ENCODE data around the gene SLC20A1.
"Not testable (repeated sequence)": the region's sequence is repeated elsewhere in the genome, so short reads cannot be mapped to it uniquely, and the experiment has no call there.

Gene SLC20A1

DNA sequence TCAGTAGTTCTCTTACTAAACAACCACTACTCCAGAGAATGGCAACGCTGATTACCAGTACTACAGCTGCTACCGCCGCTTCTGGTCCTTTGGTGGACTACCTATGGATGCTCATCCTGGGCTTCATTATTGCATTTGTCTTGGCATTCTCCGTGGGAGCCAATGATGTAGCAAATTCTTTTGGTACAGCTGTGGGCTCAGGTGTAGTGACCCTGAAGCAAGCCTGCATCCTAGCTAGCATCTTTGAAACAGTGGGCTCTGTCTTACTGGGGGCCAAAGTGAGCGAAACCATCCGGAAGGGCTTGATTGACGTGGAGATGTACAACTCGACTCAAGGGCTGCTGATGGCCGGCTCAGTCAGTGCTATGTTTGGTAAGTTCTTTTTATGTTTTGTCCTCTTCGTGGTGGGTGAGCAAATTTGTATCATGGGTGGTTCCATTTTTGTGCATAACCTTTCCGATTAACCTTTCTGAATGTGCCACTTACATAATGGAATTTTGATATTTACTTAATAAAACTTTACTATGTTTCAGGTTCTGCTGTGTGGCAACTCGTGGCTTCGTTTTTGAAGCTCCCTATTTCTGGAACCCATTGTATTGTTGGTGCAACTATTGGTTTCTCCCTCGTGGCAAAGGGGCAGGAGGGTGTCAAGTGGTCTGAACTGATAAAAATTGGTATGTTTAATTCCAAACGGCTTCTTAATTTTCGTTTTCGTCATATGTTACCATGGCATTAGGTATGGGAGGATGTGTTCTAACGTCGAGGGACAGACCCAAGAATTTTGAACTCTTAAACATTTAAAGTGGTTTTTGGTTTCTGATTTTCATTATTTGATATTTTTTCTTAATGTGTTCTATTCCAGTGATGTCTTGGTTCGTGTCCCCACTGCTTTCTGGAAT lies 1.3 kb downstream of the SLC20A1 start:
- no peak for DNase-seq

- no peak for DNase-seq
These were observed 2.3 kb downstream of the SLC20A1 start for GRCh38 chr2:112648081-112648480.

GRCh38 chr2:112656679-112657078 lies 10.9 kb downstream of the SLC20A1 start:
- DNase-seq: no peak

GRCh38 chr2:112658301-112658700 lies 12.6 kb downstream of the SLC20A1 start:
- DNase-seq: no peak

DNA sequence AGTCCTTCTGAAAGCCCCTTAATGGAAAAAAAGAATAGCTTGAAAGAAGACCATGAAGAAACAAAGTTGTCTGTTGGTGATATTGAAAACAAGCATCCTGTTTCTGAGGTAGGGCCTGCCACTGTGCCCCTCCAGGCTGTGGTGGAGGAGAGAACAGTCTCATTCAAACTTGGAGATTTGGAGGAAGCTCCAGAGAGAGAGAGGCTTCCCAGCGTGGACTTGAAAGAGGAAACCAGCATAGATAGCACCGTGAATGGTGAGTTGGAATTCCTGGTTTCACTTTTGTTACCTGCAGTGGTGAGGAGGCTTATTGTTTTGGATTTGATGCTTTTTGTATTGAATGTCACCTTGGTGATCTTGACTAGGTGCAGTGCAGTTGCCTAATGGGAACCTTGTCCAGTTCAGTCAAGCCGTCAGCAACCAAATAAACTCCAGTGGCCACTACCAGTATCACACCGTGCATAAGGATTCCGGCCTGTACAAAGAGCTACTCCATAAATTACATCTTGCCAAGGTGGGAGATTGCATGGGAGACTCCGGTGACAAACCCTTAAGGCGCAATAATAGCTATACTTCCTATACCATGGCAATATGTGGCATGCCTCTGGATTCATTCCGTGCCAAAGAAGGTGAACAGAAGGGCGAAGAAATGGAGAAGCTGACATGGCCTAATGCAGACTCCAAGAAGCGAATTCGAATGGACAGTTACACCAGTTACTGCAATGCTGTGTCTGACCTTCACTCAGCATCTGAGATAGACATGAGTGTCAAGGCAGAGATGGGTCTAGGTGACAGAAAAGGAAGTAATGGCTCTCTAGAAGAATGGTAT lies 13.3 kb downstream of the SLC20A1 start:
- DNase-seq: no peak

GRCh38 chr2:112660138-112660537 lies 14.4 kb downstream of the SLC20A1 start:
- DNase-seq: no peak

- no peak for DNase-seq
These were observed 16.0 kb downstream of the SLC20A1 start for GRCh38 chr2:112661656-112662305.

DNA sequence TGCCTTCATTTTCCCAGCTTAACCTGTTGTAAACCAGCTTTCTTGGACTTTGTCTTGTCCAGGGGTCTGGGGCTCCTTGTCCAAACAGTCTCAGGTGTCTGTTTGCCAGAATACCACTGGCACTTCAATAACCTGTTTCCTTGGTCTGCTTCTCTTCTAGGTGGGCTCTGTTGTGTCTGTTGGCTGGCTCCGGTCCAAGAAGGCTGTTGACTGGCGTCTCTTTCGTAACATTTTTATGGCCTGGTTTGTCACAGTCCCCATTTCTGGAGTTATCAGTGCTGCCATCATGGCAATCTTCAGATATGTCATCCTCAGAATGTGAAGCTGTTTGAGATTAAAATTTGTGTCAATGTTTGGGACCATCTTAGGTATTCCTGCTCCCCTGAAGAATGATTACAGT lies 17.0 kb downstream of the SLC20A1 start:
- no peak for DNase-seq

DNA sequence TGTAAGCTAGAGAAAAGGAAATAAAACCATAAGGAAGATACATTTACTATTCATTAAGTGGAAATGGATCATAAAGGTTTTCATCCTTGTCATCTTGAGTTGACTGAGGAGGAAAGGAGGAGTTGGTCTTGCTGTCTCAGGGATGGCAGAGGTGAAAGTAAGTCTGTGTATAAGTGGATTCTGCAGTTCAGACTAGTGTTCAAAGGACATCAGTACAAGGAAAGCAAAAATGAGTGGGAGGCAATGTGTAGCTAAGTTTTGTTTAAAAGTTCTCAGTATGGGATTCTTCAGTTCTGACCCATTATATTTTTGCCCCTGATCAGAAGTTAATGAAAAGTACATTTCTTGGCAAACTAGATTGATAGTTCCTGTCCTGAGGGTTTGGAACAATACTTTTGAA lies 18.9 kb downstream of the SLC20A1 start:
- DNase-seq: no peak

DNA sequence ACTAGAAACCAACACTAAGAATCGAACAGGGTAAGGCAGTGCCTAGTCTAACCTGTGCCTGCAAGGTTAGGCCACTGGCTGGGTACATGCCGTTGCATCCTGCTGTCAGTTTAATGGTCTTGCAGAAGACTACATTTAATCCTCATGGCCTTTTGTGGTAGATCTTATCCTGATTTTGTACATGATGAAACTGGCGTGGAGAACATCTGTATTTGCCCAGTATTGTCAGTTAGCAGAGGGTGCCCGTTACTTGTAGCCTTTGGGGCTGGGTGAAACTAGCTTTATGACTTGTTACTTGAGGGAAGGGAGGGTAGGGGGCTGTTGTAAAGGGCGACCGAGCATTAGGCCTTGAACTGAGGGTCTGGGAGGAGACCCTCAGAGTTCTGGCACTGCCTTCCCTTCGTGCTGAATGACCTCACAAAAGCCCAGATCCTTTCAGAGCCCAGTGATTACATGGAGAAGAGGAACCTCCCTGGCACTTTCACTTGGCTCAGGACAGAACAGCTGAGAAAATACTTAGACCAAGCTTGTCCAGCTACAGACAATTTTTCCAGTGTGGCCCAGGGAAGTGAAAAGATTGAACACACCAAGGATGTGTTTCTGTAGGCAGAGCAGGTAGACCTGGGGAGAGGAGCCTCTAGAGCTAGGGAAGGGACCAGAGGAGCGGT lies 19.5 kb downstream of the SLC20A1 start:
- DNase-seq: no peak

DNA sequence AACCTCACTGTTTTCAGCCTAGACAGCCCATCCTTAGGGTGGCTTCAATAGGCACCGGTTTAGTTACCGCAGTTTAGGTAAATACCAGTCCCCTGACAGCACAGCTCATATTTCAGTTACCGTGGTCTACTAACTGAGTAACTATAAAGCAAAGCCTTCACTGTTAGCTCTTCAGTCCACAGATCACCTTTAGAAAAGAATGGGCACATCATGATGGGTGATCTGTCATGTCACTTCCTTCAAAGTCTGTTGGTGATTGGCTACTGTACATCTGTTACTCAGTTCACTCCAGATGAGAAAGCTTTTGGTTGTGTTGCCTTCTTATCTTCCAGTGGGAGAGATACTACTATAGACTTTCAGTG lies 21.0 kb downstream of the SLC20A1 start:
- DNase-seq: no peak

GRCh38 chr2:112667540-112667939 lies 21.8 kb downstream of the SLC20A1 start:
- not testable (repeated sequence) for DNase-seq

DNA sequence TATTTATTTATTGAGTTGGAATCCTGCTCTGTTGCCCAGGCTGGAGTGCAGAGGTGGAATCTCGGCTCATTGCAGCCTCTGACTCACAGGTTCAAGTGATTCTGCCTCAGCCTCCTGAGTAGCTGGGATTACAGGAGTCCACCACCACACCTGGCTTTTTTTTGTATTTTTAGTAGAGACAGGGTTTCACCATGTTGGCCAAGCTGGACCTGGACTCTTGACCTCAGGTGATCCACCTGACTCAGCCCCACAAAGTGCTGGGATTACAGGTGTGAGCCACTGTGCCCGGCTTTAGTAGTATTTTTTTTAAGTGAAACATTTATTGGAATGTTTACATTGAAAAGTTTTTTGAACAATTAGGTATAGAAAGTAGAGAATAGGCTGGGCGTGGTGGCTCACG lies 23.9 kb downstream of the SLC20A1 start:
- no peak for DNase-seq

- no peak for DNase-seq
These were observed 24.7 kb downstream of the SLC20A1 start for GRCh38 chr2:112670252-112671022.

- no peak for DNase-seq
These were observed 26.1 kb downstream of the SLC20A1 start for GRCh38 chr2:112671801-112672200.

DNA sequence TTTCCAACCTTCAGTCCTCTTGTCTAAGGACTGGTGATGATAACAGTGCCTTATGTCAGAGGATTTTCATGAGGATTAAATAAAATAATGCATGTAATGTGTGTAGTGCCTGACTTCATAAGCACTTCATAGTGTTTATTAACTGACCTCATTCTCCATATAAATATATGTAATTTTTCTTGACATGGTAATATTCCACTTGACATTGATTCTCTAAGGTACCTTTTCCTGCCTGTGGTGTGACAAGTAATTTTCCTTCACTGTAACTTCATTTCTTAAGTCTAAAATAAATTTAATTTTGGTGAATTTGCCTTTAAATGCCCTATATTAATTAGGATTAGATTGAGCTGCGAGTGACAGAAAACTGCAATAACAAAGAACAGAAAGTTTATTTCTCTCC lies 27.3 kb downstream of the SLC20A1 start:
- no peak for DNase-seq

- DNase-seq: no peak
These were observed 28.5 kb downstream of the SLC20A1 start for GRCh38 chr2:112674229-112674628.

- no peak for DNase-seq
These were observed 33.7 kb downstream of the SLC20A1 start for GRCh38 chr2:112679484-112679883.

- DNase-seq: no peak
These were observed 34.9 kb downstream of the SLC20A1 start for GRCh38 chr2:112680666-112681101.

DNA sequence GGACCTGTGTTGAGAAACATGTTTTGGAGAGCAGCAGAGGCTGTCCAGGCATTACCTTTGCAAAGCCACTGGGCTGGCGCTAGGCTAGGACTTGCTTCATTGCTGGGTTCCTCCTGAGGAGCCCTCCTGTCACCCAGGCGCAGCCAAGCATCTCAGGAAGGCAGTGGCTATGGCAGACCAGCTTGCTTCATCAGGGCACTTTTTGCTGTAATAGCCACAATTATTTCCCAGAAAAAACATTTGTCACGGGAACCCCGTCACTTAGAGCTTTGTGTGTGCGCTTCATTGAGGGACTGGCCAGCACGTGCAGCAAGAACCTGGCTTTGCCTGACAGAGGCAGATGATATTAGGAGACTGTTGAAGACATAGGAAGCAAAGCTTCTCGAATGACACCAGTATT lies 36.4 kb downstream of the SLC20A1 start:
- no peak for DNase-seq

GRCh38 chr2:112683550-112684414 lies 38.0 kb downstream of the SLC20A1 start:
- no peak for DNase-seq

All from fibroblast of skin of right biceps (primary cell).